GM21786 (cell line): Measurements from ENCODE around the gene CYSTM1.
A peak's percentile ranks its signal among the peaks of the same experiment; 100 is the strongest.

Experiments used
- ATAC-seq: cut with Tn5 transposase; IDR thresholded peaks from one replicate; pipeline ENCODE4 v1.9.1; 2021; ENCODE audit not compliant: unreplicated experiment

CYSTM1 gene

GRCh38 chr5:140174465-140175366 is at the start of gene CYSTM1:
TSS of gene CYSTM1 (plus strand) at chr5:140175188. CDS start at chr5:140194466, 19,278 bp downstream.
- peak; percentile 90 for ATAC-seq

- ATAC-seq: no peak
Observed at GRCh38 chr5:140125637-140126036, 49.4 kb upstream of the CYSTM1 start, which contains the start of gene IGIP. TSS of gene IGIP (plus strand) at chr5:140125937. CDS start at chr5:140128477, 2,540 bp downstream.

- ATAC-seq: no peak
Observed at GRCh38 chr5:140126315-140127012, 48.5 kb upstream of the CYSTM1 start.

GRCh38 chr5:140128376-140128775 is 46.6 kb upstream of the CYSTM1 start:
- no peak for ATAC-seq

- ATAC-seq: no peak
Observed at GRCh38 chr5:140130949-140131733, 43.8 kb upstream of the CYSTM1 start.

- no peak for ATAC-seq
Observed at GRCh38 chr5:140131967-140132409, 43.0 kb upstream of the CYSTM1 start.

- no peak for ATAC-seq
Observed at GRCh38 chr5:140133514-140134167, 41.3 kb upstream of the CYSTM1 start.

- ATAC-seq: no peak
Observed at GRCh38 chr5:140134277-140134935, 40.6 kb upstream of the CYSTM1 start.

GRCh38 chr5:140135127-140135526 is 39.9 kb upstream of the CYSTM1 start:
- ATAC-seq: no peak

- no peak for ATAC-seq
Observed at GRCh38 chr5:140136624-140137023, 38.4 kb upstream of the CYSTM1 start.

- no peak for ATAC-seq
Observed at GRCh38 chr5:140140435-140140834, 34.6 kb upstream of the CYSTM1 start.

GRCh38 chr5:140141241-140141640 is 33.7 kb upstream of the CYSTM1 start:
- no peak for ATAC-seq

GRCh38 chr5:140142246-140142645 is 32.7 kb upstream of the CYSTM1 start:
- ATAC-seq: no peak

GRCh38 chr5:140142856-140143255 is 32.1 kb upstream of the CYSTM1 start:
- no peak for ATAC-seq

- ATAC-seq: no peak
Observed at GRCh38 chr5:140143521-140144258, 31.3 kb upstream of the CYSTM1 start.

GRCh38 chr5:140145256-140145655 is 29.7 kb upstream of the CYSTM1 start:
- no peak for ATAC-seq

- no peak for ATAC-seq
Observed at GRCh38 chr5:140145818-140146522, 29.0 kb upstream of the CYSTM1 start.

GRCh38 chr5:140146523-140146842 is 28.5 kb upstream of the CYSTM1 start:
- no peak for ATAC-seq

GRCh38 chr5:140147460-140147859 is 27.5 kb upstream of the CYSTM1 start:
- no peak for ATAC-seq
